ENCODE results near the gene TMEM186. TPM values are rescaled to one million over a fixed set of nuclear protein-coding genes. Genes with fewer than 3 reads are reported as not detected.

The TMEM186 gene
- total and polyA plus RNA-seq, 11 donors = 8.7 to 17.2 (median 12.4) TPM

DNA sequence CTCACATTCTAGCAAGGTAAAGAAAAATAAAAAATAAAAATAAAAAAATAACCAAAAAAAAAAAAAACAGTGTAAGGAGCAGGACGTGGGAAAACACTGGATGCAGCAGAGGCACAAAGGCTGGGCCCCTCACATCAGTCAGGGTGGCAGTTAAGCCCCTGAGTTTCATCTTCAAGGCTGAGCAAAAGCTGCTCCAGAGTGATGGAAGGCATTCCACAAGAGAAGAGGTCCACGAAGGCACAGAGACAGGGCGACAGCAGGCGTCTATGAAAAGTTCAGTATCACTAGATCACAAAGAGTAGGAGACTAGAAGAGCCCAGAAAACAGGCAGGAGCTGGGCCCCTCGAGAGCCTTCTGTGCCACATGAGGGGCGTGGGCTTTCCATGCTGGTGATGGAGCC is 12.0 kb downstream of the TMEM186 start:
- Histone ChIP-seq H3K4me1 (no peaks in the 10 kb centered on the region), H3K9me3 (no peaks in the 10 kb centered on the region), H3K4me3 (no peak overlapping the region), H3K27me3 (no peaks in the 10 kb centered on the region), H3K27ac (no peak overlapping the region), H3K36me3 (no peaks in the 10 kb centered on the region)
- intact Hi-C loops (cut with DNase I) = no loop called here
- no peak for ATAC-seq
- DNase-seq = no peak
- TF ChIP-seq CTCF (IDR thresholded peaks at IDR 0.05) (no peak), POLR2A (IDR thresholded peaks at IDR 0.05) (no peak)
- WGBS, 4 donors = 80 to 85% (median 81%) methylated on average over 6 of the region's 6 CpGs

DNA sequence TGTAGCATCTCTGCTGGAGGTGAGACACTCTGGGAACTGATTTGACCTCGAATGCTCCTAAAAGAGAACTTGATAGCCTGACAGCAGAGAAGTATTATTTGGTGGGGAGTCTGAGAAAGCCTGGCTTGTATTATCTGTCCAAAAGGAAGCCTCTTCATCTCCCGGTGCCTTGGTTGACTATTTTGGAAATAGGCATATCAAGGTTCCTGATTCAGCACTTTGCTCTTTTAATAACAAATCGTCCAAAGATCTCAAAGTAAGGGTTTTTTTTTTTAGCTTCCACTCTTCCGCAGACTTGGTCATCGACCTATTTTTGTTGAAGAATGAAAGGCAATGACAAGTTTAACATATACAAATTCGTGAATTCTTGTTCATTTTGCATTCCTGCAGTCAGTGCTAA is 14.8 kb downstream of the TMEM186 start:
- H3K27ac ChIP-seq = no peak overlapping the region
- ATAC-seq (no peak), DNase-seq (no peak)
- H3K27me3 ChIP-seq = no peaks in the 10 kb centered on the region
- 63 to 77% (median 67%) methylated on average over 6 of the region's 6 CpGs for WGBS, 4 donors
- no peak for TF ChIP-seq CTCF (IDR thresholded peaks at IDR 0.05)
- no peak for TF ChIP-seq POLR2A (IDR thresholded peaks at IDR 0.05)
- H3K4me3 ChIP-seq = no peak overlapping the region
- no peaks in the 10 kb centered on the region for H3K4me1 ChIP-seq
- H3K9me3 ChIP-seq = no peaks in the 10 kb centered on the region
- intact Hi-C loops (cut with DNase I) = no loop called here
- H3K36me3 ChIP-seq = peaks cover 0 to 10% (median under 1%) of the 10 kb centered on the region in 9 donors

- ATAC-seq = peak in 1 of 4 donors; percentile 14
- intact Hi-C loops (cut with DNase I) = no loop called here
- no peaks in the 10 kb centered on the region for H3K27me3 ChIP-seq
- H3K4me1 ChIP-seq = no peaks in the 10 kb centered on the region
- no peak for DNase-seq
- WGBS, 4 donors = 87 to 96% (median 95%) methylated on average over 8 of the region's 8 CpGs
- H3K36me3 ChIP-seq = peaks cover 0 to 17% (median 4%) of the 10 kb centered on the region in 9 donors
- no peak overlapping the region for H3K4me3 ChIP-seq
- TF ChIP-seq CTCF (IDR thresholded peaks at IDR 0.05) = no peak
- TF ChIP-seq POLR2A (IDR thresholded peaks at IDR 0.05) = no peak
- H3K9me3 ChIP-seq = no peaks in the 10 kb centered on the region
- H3K27ac ChIP-seq = no peak overlapping the region
These were observed 15.6 kb downstream of the TMEM186 start for GRCh38 chr16:8781797-8782196.

GRCh38 chr16:8777217-8777616 is 20.2 kb downstream of the TMEM186 start:
- TF ChIP-seq CTCF (IDR thresholded peaks at IDR 0.05) = no peak
- no peak for TF ChIP-seq POLR2A (IDR thresholded peaks at IDR 0.05)
- Histone ChIP-seq H3K4me3 (no peak overlapping the region), H3K36me3 (peaks cover 0 to 52% (median 14%) of the 10 kb centered on the region in 9 donors), H3K4me1 (no peaks in the 10 kb centered on the region), H3K9me3 (no peaks in the 10 kb centered on the region), H3K27ac (no peak overlapping the region), H3K27me3 (no peaks in the 10 kb centered on the region)
- WGBS, 4 donors = 89 to 93% (median 91%) methylated on average over 7 of the region's 7 CpGs
- ATAC-seq (no peak), DNase-seq (no peak)
- intact Hi-C loops (cut with DNase I) = no loop called here
